ENCODE measurements around the gene SLC30A7.

Gene SLC30A7

DNA sequence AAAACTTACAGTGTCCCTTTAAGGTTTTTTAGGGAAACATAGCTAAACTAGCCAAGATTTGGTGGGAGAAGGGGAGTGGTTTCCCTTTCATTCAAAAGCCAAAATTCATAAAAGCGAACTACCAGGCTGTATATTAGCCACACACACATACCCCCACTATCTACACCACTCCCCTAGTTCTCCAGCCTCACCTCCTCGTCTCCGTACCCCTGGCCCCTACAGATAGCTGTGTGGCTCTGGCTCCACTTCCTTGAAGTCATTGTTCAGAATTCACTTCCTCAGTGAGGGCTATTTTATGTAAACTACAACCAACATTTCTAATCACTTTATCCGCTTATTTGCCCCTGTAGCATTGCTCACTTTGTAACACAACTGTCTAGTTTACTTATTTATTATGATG, 135.0 kb downstream of the SLC30A7 start:
- DNase-seq = no peak
